Testis (tissue), 2 donors: Measurements from ENCODE around the gene DHRS7B.

Experiments
- CTCF ChIP-seq, 3 experiments: fragments of 450-650 bp in 2 of 3; fragments of 200-600 bp in 1 of 3; sonication (generic) in 1 of 3; IDR thresholded peaks; one replicate each; pipeline ENCODE4 v1.5.1; 2016 to 2019; ENCODE audit warnings: antibody characterized with exemption in 3 of 3, mild to moderate bottlenecking in 2 of 3, moderate library complexity in 1 of 3
- POLR2A ChIP-seq: fragments of 450-650 bp; IDR thresholded peaks from one replicate; pipeline ENCODE4 v1.6.1; 2017; ENCODE audit warnings: antibody characterized with exemption, mild to moderate bottlenecking, moderate library complexity

GRCh38 chr17:21240369-21241055 lies 113.7 kb downstream of the DHRS7B start:
- TF ChIP-seq CTCF (IDR thresholded peaks at IDR 0.05) (no peak), POLR2A (no peak)
